ENCODE measurements around the gene BUB1.
"Not testable (repeated sequence)": the region's sequence is repeated elsewhere in the genome, so short reads cannot be mapped to it uniquely, and the experiment has no call there.

GRCh38 chr2:110619326-110619939 is 58.4 kb downstream of the BUB1 start:
- TF ChIP-seq CTCF (conservative IDR thresholded peaks at IDR 0.05 in 1 of 2, IDR thresholded peaks at IDR 0.05 in 1 of 2; ENCODE audit: extremely low read depth in 1 of 2, insufficient read depth in 1 of 2, low read depth in 1 of 2, low read length in 2 of 2); EZH2 (IDR thresholded peaks at IDR 0.05; ENCODE audit: borderline replicate concordance, low read length): not testable (repeated sequence)

All from mammary epithelial cell (primary cell).